Transverse colon (tissue), 4 donors: ENCODE data around the gene RBMXL2.

ENCODE experiments used
- POLR2AphosphoS5 ChIP-seq, 3 donors: sonication (generic); formaldehyde crosslinking; IDR thresholded peaks; one replicate each; pipeline ENCODE4 v1.6.1; 2016; ENCODE audit warnings: antibody characterized with exemption in 3 of 3
- TF ChIP-seq, protein P1 (sequence below), 5 experiments: fragments of 200-600 bp in 3 of 5; fragments of 450-650 bp in 2 of 5; sonication (generic) in 3 of 5; IDR thresholded peaks; 1 replicate in 2 of 5; 2 replicates in 3 of 5; pipeline ENCODE4 v1.5.1; 2016 to 2017; ENCODE audit warnings: antibody characterized with exemption in 5 of 5, inconsistent platforms in 3 of 5, mild to moderate bottlenecking in 2 of 5, moderate library complexity in 1 of 5

DNA sequence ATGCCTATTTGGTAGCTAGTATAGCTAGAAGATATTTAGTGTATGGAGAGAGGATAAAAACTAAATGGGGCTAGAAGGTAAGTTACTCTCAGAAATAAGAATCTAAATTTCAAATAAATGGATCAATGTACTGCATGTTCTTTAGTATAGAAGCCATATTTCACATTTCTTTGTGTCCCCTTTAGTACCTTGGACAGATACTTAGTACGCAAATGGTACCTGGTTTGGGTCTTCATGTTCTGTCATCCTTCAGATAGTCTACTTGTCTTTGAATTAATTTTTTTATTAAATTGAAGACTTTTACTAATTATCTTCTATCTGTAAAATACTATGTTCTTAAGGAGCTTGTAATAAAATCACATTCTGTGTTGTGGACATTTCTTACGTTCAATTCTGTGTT, 26.3 kb upstream of the RBMXL2 start:
- TF ChIP-seq, protein P1, sequence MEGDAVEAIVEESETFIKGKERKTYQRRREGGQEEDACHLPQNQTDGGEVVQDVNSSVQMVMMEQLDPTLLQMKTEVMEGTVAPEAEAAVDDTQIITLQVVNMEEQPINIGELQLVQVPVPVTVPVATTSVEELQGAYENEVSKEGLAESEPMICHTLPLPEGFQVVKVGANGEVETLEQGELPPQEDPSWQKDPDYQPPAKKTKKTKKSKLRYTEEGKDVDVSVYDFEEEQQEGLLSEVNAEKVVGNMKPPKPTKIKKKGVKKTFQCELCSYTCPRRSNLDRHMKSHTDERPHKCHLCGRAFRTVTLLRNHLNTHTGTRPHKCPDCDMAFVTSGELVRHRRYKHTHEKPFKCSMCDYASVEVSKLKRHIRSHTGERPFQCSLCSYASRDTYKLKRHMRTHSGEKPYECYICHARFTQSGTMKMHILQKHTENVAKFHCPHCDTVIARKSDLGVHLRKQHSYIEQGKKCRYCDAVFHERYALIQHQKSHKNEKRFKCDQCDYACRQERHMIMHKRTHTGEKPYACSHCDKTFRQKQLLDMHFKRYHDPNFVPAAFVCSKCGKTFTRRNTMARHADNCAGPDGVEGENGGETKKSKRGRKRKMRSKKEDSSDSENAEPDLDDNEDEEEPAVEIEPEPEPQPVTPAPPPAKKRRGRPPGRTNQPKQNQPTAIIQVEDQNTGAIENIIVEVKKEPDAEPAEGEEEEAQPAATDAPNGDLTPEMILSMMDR (IDR thresholded peaks at IDR 0.05), result no peak
- TF ChIP-seq POLR2AphosphoS5 (IDR thresholded peaks at IDR 0.05), result no peak
